H1 (cell line): ENCODE measurements around the gene BRD7. TPM values are rescaled to one million over a fixed set of nuclear protein-coding genes. Genes with fewer than 3 reads are reported as not detected.

Experiments used
- CTCF ChIA-PET: fragments of 300-600 bp; sonication (Branson Sonifier 250); formaldehyde crosslinking; loops from one replicate; lab custom pipeline; 2021; ENCODE audit not compliant: partially characterized antibody; lab: Charles Lee
- POLR2A ChIA-PET: fragments of 300-600 bp; sonication (Branson Sonifier 250); formaldehyde crosslinking; loops from one replicate; lab custom pipeline; 2021; ENCODE audit warnings: inconsistent platforms; ENCODE audit not compliant: partially characterized antibody; lab: Charles Lee
- DNase-seq, 2 experiments: peaks; one replicate each; pipeline versions ENCODE4 v3.0.0 to v3.0.0-alpha.2; 2010 to 2022; ENCODE audit warnings: low spot score in 2 of 2, low read depth in 1 of 2, mixed read lengths in 1 of 2
- FAIRE-seq: peaks from 2 replicates; lab custom pipeline; 2011; peaks lifted over from hg19 to GRCh38; lab: Jason Lieb, UNC
- H2AFZ ChIP-seq: 2 replicates; pipeline ENCODE4 v1.8.1; 2012; ENCODE audit warnings: low read length, inconsistent platforms
- H2AK5ac ChIP-seq: 2 replicates; pipeline ENCODE4 v1.6.1; 2013; ENCODE audit warnings: low read depth, low read length
- H2BK120ac ChIP-seq: replicated peaks from 2 replicates; pipeline ENCODE3; 2013; ENCODE audit warnings: low read depth, low read length, inconsistent platforms
- H2BK12ac ChIP-seq: 2 replicates; pipeline ENCODE4 v1.6.1; 2013; ENCODE audit warnings: low read depth, low read length
- H2BK15ac ChIP-seq: 2 replicates; pipeline ENCODE4 v1.6.1; 2013; ENCODE audit warnings: low read length
- H2BK20ac ChIP-seq: 2 replicates; pipeline ENCODE4 v1.6.1; 2013; ENCODE audit warnings: low read length
- H2BK5ac ChIP-seq: 2 replicates; pipeline ENCODE4 v1.6.1; 2013; ENCODE audit warnings: low read depth, low read length
- H3K14ac ChIP-seq: 2 replicates; pipeline ENCODE4 v1.6.1; 2013; ENCODE audit warnings: inconsistent platforms; ENCODE audit not compliant: insufficient read length
- H3K18ac ChIP-seq: 2 replicates; pipeline ENCODE4 v1.6.1; 2013; ENCODE audit warnings: low read length; ENCODE audit errors: extremely low read depth
- H3K23ac ChIP-seq: 2 replicates; pipeline ENCODE4 v1.6.1; 2013; ENCODE audit warnings: inconsistent platforms; ENCODE audit not compliant: insufficient read length
- H3K23me2 ChIP-seq: 2 replicates; pipeline ENCODE4 v1.6.1; 2013; ENCODE audit warnings: low read depth, low read length
- H3K27ac ChIP-seq: 2 replicates; pipeline ENCODE4 v1.6.1; 2011; ENCODE audit warnings: low read depth, low read length, inconsistent platforms
- H3K27me3 ChIP-seq, 4 experiments: replicated peaks in 1 of 4; 1 replicate in 1 of 4; 2 replicates in 3 of 4; pipeline versions ENCODE4 v1.6.1 to v1.8.1; 2011 to 2013; ENCODE audit warnings: low read length in 3 of 4, mild to moderate bottlenecking in 3 of 4, inconsistent platforms in 2 of 4, mixed read lengths in 2 of 4, moderate library complexity in 1 of 4; ENCODE audit not compliant: control insufficient read depth in 3 of 4, insufficient read depth in 3 of 4; ENCODE audit errors: extremely low read depth in 1 of 4
- H3K36me3 ChIP-seq, 4 experiments: 2 replicates each; pipeline versions ENCODE4 v1.6.1 to v1.8.1; 2011 to 2013; ENCODE audit warnings: mild to moderate bottlenecking in 4 of 4, low read length in 3 of 4, moderate library complexity in 2 of 4, control low read depth in 1 of 4, inconsistent platforms in 1 of 4; ENCODE audit not compliant: insufficient read depth in 4 of 4, control insufficient read depth in 2 of 4
- H3K4ac ChIP-seq: replicated peaks from 2 replicates; pipeline ENCODE3; 2013; ENCODE audit warnings: low read length, low read depth, mixed read lengths, inconsistent platforms; ENCODE audit not compliant: insufficient read length
- H3K4me1 ChIP-seq, 4 experiments: replicated peaks in 1 of 4; 1 replicate in 1 of 4; 2 replicates in 3 of 4; pipeline versions ENCODE4 v1.6.1 to v1.8.1; 2011 to 2013; ENCODE audit warnings: low read length in 3 of 4, inconsistent platforms in 2 of 4, mixed read lengths in 1 of 4; ENCODE audit not compliant: insufficient read depth in 4 of 4, control insufficient read depth in 3 of 4
- H3K4me2 ChIP-seq, 2 experiments: 2 replicates each; pipeline versions ENCODE4 v1.6.1 to v1.8.1; 2011 to 2013; ENCODE audit warnings: low read depth in 2 of 2, low read length in 2 of 2, control low read depth in 1 of 2, inconsistent platforms in 1 of 2, mild to moderate bottlenecking in 1 of 2; ENCODE audit not compliant: insufficient read depth in 1 of 2
- H3K4me3 ChIP-seq, 4 experiments: fragments of 200-600, 300-600 bp in 1 of 4; sonication (generic), shearing (Covaris generic), sonication (Bioruptor Twin) in 1 of 4; 2 replicates each; pipeline versions ENCODE4 v1.5.1 to v1.8.1; 2011 to 2016; ENCODE audit warnings: low read length in 4 of 4, low read depth in 3 of 4, control low read depth in 2 of 4, inconsistent platforms in 2 of 4, mild to moderate bottlenecking in 2 of 4, mixed read lengths in 1 of 4, moderate library complexity in 1 of 4; ENCODE audit not compliant: insufficient read depth in 2 of 4; ENCODE audit errors: extremely low read depth in 1 of 4
- H3K56ac ChIP-seq: replicated peaks from 2 replicates; pipeline ENCODE3; 2013; ENCODE audit warnings: low read depth, mild to moderate bottlenecking, mixed read lengths, low read length, inconsistent platforms; ENCODE audit not compliant: insufficient read length
- H3K79me1 ChIP-seq: 2 replicates; pipeline ENCODE4 v1.6.1; 2013; ENCODE audit warnings: low read depth, low read length, control low read depth
- H3K79me2 ChIP-seq, 2 experiments: 2 replicates each; pipeline versions ENCODE4 v1.6.1 to v1.8.1; 2012 to 2013; ENCODE audit warnings: low read length in 2 of 2, mild to moderate bottlenecking in 2 of 2, inconsistent platforms in 1 of 2; ENCODE audit not compliant: insufficient read depth in 2 of 2, control insufficient read depth in 1 of 2
- H3K9ac ChIP-seq, 4 experiments: replicated peaks in 1 of 4; 1 replicate in 1 of 4; 2 replicates in 3 of 4; pipeline versions ENCODE4 v1.6.1 to v1.8.1; 2011 to 2013; ENCODE audit warnings: low read depth in 3 of 4, low read length in 3 of 4, control low read depth in 2 of 4, mild to moderate bottlenecking in 2 of 4, moderate library complexity in 2 of 4, inconsistent platforms in 1 of 4; ENCODE audit errors: extremely low read depth in 1 of 4
- H3K9me3 ChIP-seq, 2 experiments: 2 replicates each; pipeline versions ENCODE4 v1.6.1 to v1.8.1; 2012 to 2013; ENCODE audit warnings: mild to moderate bottlenecking in 2 of 2, moderate library complexity in 2 of 2, control low read depth in 1 of 2, inconsistent platforms in 1 of 2, low read depth in 1 of 2, low read length in 1 of 2, mixed read lengths in 1 of 2; ENCODE audit not compliant: insufficient read depth in 2 of 2
- H4K20me1 ChIP-seq, 2 experiments: replicated peaks in 1 of 2; 2 replicates each; pipeline versions ENCODE3 to v1.8.1; 2011 to 2013; ENCODE audit warnings: inconsistent platforms in 2 of 2, low read length in 2 of 2, mild to moderate bottlenecking in 1 of 2; ENCODE audit not compliant: insufficient read depth in 2 of 2, control insufficient read depth in 1 of 2
- H4K5ac ChIP-seq: 2 replicates; pipeline ENCODE4 v1.6.1; 2013; ENCODE audit warnings: low read length, low read depth, mixed read lengths, inconsistent platforms; ENCODE audit not compliant: insufficient read length
- H4K8ac ChIP-seq: 2 replicates; pipeline ENCODE4 v1.8.0; 2013; ENCODE audit warnings: mild to moderate bottlenecking, moderate library complexity, low read length, inconsistent platforms; ENCODE audit not compliant: insufficient read depth; ENCODE audit errors: extremely low read depth
- H4K91ac ChIP-seq: replicated peaks from 2 replicates; pipeline ENCODE3; 2013; ENCODE audit warnings: low read length, mixed read lengths, inconsistent platforms; ENCODE audit not compliant: insufficient read length
- CEBPB ChIP-seq: IDR thresholded peaks from 2 replicates; pipeline ENCODE4 v1.6.1; 2012; ENCODE audit warnings: low read depth, low read length
- CREB1 ChIP-seq: IDR thresholded peaks from 2 replicates; pipeline ENCODE4 v1.6.1; 2012; ENCODE audit warnings: inconsistent platforms
- E2F6 ChIP-seq: IDR thresholded peaks from 2 replicates; pipeline ENCODE4 v1.6.1; 2012; ENCODE audit warnings: inconsistent platforms
- EGR1 ChIP-seq: IDR thresholded peaks from 2 replicates; pipeline ENCODE4 v1.6.1; 2011; ENCODE audit warnings: low read depth, low read length, borderline replicate concordance
- EP300 ChIP-seq, 2 experiments: IDR thresholded peaks; 1 replicate in 1 of 2; 2 replicates in 1 of 2; pipeline ENCODE4 v1.6.1; 2011 to 2012; ENCODE audit warnings: low read depth in 2 of 2, low read length in 2 of 2, mild to moderate bottlenecking in 2 of 2, borderline replicate concordance in 1 of 2, inconsistent platforms in 1 of 2, moderate library complexity in 1 of 2
- HDAC2 ChIP-seq, 2 experiments: fragments of 300-600 bp in 1 of 2; sonication (generic) in 1 of 2; IDR thresholded peaks; 2 replicates each; pipeline ENCODE4 v1.6.1; 2011 to 2012; ENCODE audit warnings: low read depth in 2 of 2, low read length in 2 of 2, mild to moderate bottlenecking in 2 of 2, moderate library complexity in 2 of 2, borderline replicate concordance in 1 of 2, inconsistent platforms in 1 of 2
- KDM4A ChIP-seq: IDR thresholded peaks from one replicate; pipeline ENCODE4 v1.7.1; 2012; ENCODE audit warnings: low read depth, mild to moderate bottlenecking, moderate library complexity, low read length, inconsistent platforms; ENCODE audit not compliant: severe bottlenecking
- KDM5A ChIP-seq: fragments of 200-600 bp; IDR thresholded peaks from 2 replicates; pipeline ENCODE4 v1.7.1; 2012; ENCODE audit warnings: mild to moderate bottlenecking, low read length, inconsistent platforms, mixed read lengths
- NRF1 ChIP-seq: IDR thresholded peaks from 2 replicates; pipeline ENCODE4 v1.6.1; 2011; ENCODE audit warnings: mild to moderate bottlenecking, low read depth, low read length, improper control_type of control experiment
- POLR2AphosphoS5 ChIP-seq: IDR thresholded peaks from 2 replicates; pipeline ENCODE4 v1.6.1; 2011; ENCODE audit warnings: low read depth, low read length
- WGBS, 2 experiments: shearing (Covaris generic) in 1 of 2; methylation state at CpG; one replicate each; pipeline versions ENCODE4 v1.1.6 to v1.1.7; 2013 to 2015; ENCODE audit warnings: low lambda C conversion rate in 2 of 2, mixed read lengths in 2 of 2, inconsistent platforms in 1 of 2, low coverage in 1 of 2, missing lambda C conversion rate in 1 of 2; ENCODE audit not compliant: insufficient replicate concordance in 2 of 2, insufficient coverage in 1 of 2, insufficient read length in 1 of 2; ENCODE audit errors: extremely low coverage in 1 of 2, missing lambda C conversion rate in 1 of 2; 5-methylcytosine and 5-hydroxymethylcytosine counted together
- polyA plus RNA-seq, 7 experiments: library from polyadenylated mRNA; depleted of rRNA in 3 of 7; stranded (reverse) in 5 of 7; unstranded in 2 of 7; fragments of >200 nt in 5 of 7; fragments of 200-250 nt in 2 of 7; gene quantifications; 1 replicate in 5 of 7; 2 replicates in 1 of 7; 4 replicates in 1 of 7; pipeline versions ENCODE4 v1.2.1 to v1.2.3, GENCODE V29; 2011 to 2013; ENCODE audit warnings: missing spikeins in 2 of 7, mixed read lengths in 2 of 7
- total RNA-seq: library from RNA; stranded (reverse); fragmentation: NEBNext Ultra II Directional; extraction: Animal tissue kit (Norgen Biotek cat#: 25700); gene quantifications from 2 replicates; pipeline ENCODE4 v1.2.1, GENCODE V29; 2021

Gene BRD7
- total and polyA plus RNA-seq, 2 of the 8 experiments (the other 6 are each of a cell fraction or from before 2014, with no cell fraction given) = 42.5 to 120 TPM

- FAIRE-seq (no peak), DNase-seq (no peak)
- H3K27ac ChIP-seq = no peak overlapping the region
- H3K18ac ChIP-seq = no peak overlapping the region
- H4K20me1 ChIP-seq = peaks cover 1 to 5% of the 10 kb centered on the region in 2 experiments
- H3K4me2 ChIP-seq = no peak overlapping the region
- no peak overlapping the region for H3K56ac ChIP-seq
- H2BK5ac ChIP-seq = no peak overlapping the region
- H2AK5ac ChIP-seq = no peak overlapping the region
- no peak overlapping the region for H4K5ac ChIP-seq
- no peaks in the 10 kb centered on the region for H3K79me1 ChIP-seq
- no peak for TF ChIP-seq KDM5A
- TF ChIP-seq HDAC2 (IDR thresholded peaks at IDR 0.05; ENCODE audit: borderline replicate concordance in 1 of 2, low read depth in 2 of 2, low read length in 2 of 2) = no peak
- TF ChIP-seq CREB1 = no peak
- TF ChIP-seq E2F6 = no peak
- TF ChIP-seq NRF1 = no peak
- TF ChIP-seq CEBPB = no peak
- no peak for TF ChIP-seq KDM4A
- TF ChIP-seq POLR2AphosphoS5 = no peak
- no peak for TF ChIP-seq EP300 (IDR thresholded peaks at IDR 0.05; ENCODE audit: borderline replicate concordance in 1 of 2, low read depth in 2 of 2, low read length in 2 of 2)
- TF ChIP-seq EGR1 = no peak
- H3K9ac ChIP-seq = no peak overlapping the region
- H3K9me3 ChIP-seq = no peaks in the 10 kb centered on the region
- H3K27me3 ChIP-seq = no peaks in the 10 kb centered on the region
- H4K91ac ChIP-seq = no peak overlapping the region
- no peak overlapping the region for H2BK20ac ChIP-seq
- no peak overlapping the region for H4K8ac ChIP-seq
- no peak overlapping the region for H3K23ac ChIP-seq
- H2AFZ ChIP-seq = no peak overlapping the region
- WGBS, 2 experiments = 81% methylated on average over 11 of the region's 11 CpGs; no CpG with 5 or more reads in 1 of the 2 experiments
- H3K79me2 ChIP-seq = peaks cover 0 to 7% of the 10 kb centered on the region in 2 experiments; a peak in 1 of 4 replicates
- POLR2A ChIA-PET = interaction anchor here (0.9 kb wide), 1 partner anchor 113 kb away, joined by 4 read pairs; no protein-coding TSS in a partner anchor
- peaks cover 4 to 49% (median 25%) of the 10 kb centered on the region in 4 experiments; a peak in 7 of 8 replicates for H3K36me3 ChIP-seq
- no peak overlapping the region for H3K14ac ChIP-seq
- H3K4ac ChIP-seq = no peak overlapping the region
- no peak overlapping the region for H3K4me3 ChIP-seq
- H2BK120ac ChIP-seq = no peak overlapping the region
- H3K4me1 ChIP-seq = no peaks in the 10 kb centered on the region
- H2BK12ac ChIP-seq = no peak overlapping the region
- H2BK15ac ChIP-seq = no peak overlapping the region
- H3K23me2 ChIP-seq = no peaks in the 10 kb centered on the region
- CTCF ChIA-PET = interaction anchor here (0.5 to 7.5 kb wide), 6 partner anchors 10 to 119 kb away, joined by 3 to 92 read pairs (median 4); no protein-coding TSS in a partner anchor
Observed at GRCh38 chr16:50329446-50330189, 39.2 kb downstream of the BRD7 start.
